DND-41 (cell line): Measurements from ENCODE around the gene NPC1L1.

ENCODE experiments used
- ATAC-seq: fragments of 200-7000 bp; cut with Tn5 transposase; 3 replicates; pipeline ENCODE4 v1.9.1; 2021; ENCODE audit warnings: low read depth; ENCODE audit not compliant: insufficient read depth
- DNase-seq: peaks from one replicate; pipeline ENCODE4 v3.0.0-alpha.2; 2020
- H2AFZ ChIP-seq: 2 replicates; pipeline ENCODE4 v1.6.0; 2012; ENCODE audit warnings: low read depth, low read length
- H3K27ac ChIP-seq: 2 replicates; pipeline ENCODE4 v1.5.1; 2012; ENCODE audit warnings: low read length, inconsistent platforms
- H3K27me3 ChIP-seq: fragments of 200-600 bp; sonication (generic); 2 replicates; pipeline ENCODE4 v1.6.0; 2012; ENCODE audit warnings: low read length, mild to moderate bottlenecking, inconsistent platforms; ENCODE audit not compliant: insufficient read depth, poor library complexity
- H3K36me3 ChIP-seq: 2 replicates; pipeline ENCODE4 v1.5.1; 2012; ENCODE audit warnings: low read length, inconsistent platforms; ENCODE audit not compliant: insufficient read depth
- H3K4me1 ChIP-seq: 2 replicates; pipeline ENCODE4 v1.5.1; 2012; ENCODE audit warnings: mild to moderate bottlenecking, low read length; ENCODE audit not compliant: insufficient read depth
- H3K4me2 ChIP-seq: 2 replicates; pipeline ENCODE4 v1.6.0; 2012; ENCODE audit warnings: mild to moderate bottlenecking, moderate library complexity, low read length, inconsistent platforms; ENCODE audit not compliant: insufficient read depth
- H3K4me3 ChIP-seq, 2 experiments: fragments of 200-600 bp in 1 of 2; shearing (Covaris generic) in 1 of 2; 2 replicates each; pipeline ENCODE4 v1.5.1; 2012 to 2016; ENCODE audit warnings: inconsistent platforms in 2 of 2, low read length in 2 of 2, mild to moderate bottlenecking in 2 of 2, low read depth in 1 of 2, moderate library complexity in 1 of 2
- H3K79me2 ChIP-seq: 2 replicates; pipeline ENCODE4 v1.6.0; 2012; ENCODE audit warnings: low read length, inconsistent platforms; ENCODE audit not compliant: insufficient read depth
- H3K9ac ChIP-seq: 2 replicates; pipeline ENCODE4 v1.6.0; 2012; ENCODE audit warnings: low read depth, mild to moderate bottlenecking, inconsistent platforms, low read length, moderate library complexity
- H3K9me3 ChIP-seq: 2 replicates; pipeline ENCODE4 v1.5.1; 2012; ENCODE audit warnings: low read length, moderate library complexity, mild to moderate bottlenecking, inconsistent platforms; ENCODE audit not compliant: insufficient read depth, severe bottlenecking
- H4K20me1 ChIP-seq: 2 replicates; pipeline ENCODE4 v1.6.0; 2012; ENCODE audit warnings: low read length; ENCODE audit not compliant: insufficient read depth
- EZH2 ChIP-seq: IDR thresholded peaks from 3 replicates; pipeline ENCODE4 v1.6.1; 2012; ENCODE audit warnings: borderline replicate concordance, low read depth, mild to moderate bottlenecking, moderate library complexity, low read length, inconsistent platforms; ENCODE audit not compliant: severe bottlenecking
- TF ChIP-seq, protein P1 (sequence below): IDR thresholded peaks from 2 replicates; pipeline ENCODE4 v1.5.1; 2012; ENCODE audit warnings: borderline replicate concordance, low read length, moderate library complexity, mild to moderate bottlenecking; ENCODE audit not compliant: poor library complexity, severe bottlenecking; ENCODE audit errors: extremely low read depth

NPC1L1 gene

DNA sequence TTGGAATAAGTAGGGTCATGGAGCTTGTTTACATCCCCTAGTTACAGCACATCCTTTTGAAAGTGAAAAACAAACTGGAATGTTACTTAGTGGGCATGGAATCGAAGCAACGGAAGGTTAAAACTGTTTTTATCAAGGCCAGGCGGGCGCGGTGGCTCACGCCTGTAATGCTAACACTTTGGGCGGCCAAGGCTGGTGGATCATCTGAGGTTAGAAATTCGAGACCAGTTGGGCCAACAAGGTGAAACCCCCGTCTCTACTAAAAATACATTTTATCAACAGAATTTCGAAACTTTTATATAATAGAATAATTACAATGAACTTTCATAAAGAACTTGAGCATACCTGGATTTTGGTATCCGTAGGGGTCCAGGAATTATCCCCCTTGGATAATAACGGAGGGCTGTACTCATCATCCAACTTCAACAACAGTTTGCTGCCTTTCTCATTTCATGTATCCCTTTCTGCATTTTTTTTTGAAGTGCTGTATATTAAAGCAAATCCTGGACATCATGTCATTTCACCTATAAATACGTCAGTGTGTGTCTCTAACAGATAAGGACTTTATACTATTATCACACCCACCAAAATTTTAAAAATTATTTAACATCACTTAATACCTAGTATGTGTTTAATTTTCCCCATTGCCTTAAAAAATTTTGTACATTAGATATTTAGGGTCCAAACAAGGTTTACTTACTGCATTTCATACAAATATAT, 42.2 kb upstream of the NPC1L1 start:
- H3K9ac ChIP-seq = peak overlapping the region; percentile 88
- no peak for TF ChIP-seq EZH2
- TF ChIP-seq, protein P1, sequence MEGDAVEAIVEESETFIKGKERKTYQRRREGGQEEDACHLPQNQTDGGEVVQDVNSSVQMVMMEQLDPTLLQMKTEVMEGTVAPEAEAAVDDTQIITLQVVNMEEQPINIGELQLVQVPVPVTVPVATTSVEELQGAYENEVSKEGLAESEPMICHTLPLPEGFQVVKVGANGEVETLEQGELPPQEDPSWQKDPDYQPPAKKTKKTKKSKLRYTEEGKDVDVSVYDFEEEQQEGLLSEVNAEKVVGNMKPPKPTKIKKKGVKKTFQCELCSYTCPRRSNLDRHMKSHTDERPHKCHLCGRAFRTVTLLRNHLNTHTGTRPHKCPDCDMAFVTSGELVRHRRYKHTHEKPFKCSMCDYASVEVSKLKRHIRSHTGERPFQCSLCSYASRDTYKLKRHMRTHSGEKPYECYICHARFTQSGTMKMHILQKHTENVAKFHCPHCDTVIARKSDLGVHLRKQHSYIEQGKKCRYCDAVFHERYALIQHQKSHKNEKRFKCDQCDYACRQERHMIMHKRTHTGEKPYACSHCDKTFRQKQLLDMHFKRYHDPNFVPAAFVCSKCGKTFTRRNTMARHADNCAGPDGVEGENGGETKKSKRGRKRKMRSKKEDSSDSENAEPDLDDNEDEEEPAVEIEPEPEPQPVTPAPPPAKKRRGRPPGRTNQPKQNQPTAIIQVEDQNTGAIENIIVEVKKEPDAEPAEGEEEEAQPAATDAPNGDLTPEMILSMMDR = no peak

DNA sequence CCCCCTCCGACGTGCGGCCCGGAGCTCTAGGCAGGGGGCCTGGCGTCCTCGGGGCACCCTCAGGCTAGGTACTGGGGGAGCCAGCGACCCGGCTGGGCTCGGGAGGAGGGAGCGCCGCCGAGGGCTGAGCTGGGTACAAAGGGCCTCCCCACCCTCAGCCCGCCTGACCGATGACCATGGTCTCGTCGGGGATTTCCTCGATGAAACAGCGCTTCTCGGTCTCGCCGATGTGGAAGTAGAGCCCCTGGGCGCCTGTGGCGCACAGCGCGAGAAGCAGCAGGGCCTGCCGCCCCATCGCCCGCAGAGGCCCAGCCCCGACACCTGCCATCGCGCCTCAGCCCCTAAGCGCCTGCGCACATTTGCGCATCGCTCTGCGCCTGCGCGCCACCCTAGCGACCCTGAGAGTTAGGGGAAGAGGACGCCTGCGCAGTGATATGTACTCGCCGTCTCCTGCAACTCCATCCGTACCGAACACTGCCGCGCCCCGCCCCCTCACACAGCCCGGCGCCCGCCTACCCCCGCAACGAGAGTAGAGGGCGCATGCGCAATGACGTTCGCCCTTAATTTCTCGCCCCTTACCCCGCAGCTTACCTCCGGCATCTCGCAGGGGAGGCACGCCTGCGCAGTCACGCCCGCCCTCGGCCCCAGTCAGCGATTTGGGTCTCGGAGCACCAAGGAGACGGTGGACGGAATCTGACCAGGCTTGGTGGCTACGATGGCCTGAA, 40.9 kb upstream of the NPC1L1 start, which contains the start of gene TMED4:
TMED4 (minus strand) TSS at position 353 of the 725 bp plus-strand sequence; CDS start at position 328, 25 bp downstream.
- TF ChIP-seq EZH2 = no peak
- TF ChIP-seq, protein P1 = no peak
- H4K20me1 ChIP-seq = peaks cover 4% of the 10 kb centered on the region; the same call in 1 of the 2 replicates
- no peaks in the 10 kb centered on the region for H3K9me3 ChIP-seq
- H3K36me3 ChIP-seq = peaks cover 39% of the 10 kb centered on the region
- peak within 1 kb of the TSS; percentile 62 to 69 for H3K4me3 ChIP-seq
- ATAC-seq = peak; percentile 90
- peaks cover 45% of the 10 kb centered on the region for H3K79me2 ChIP-seq
- peak within 1 kb of the TSS; percentile 94 for H3K27ac ChIP-seq
- peaks cover 33% of the 10 kb centered on the region for H3K4me1 ChIP-seq
- peak within 1 kb of the TSS; percentile 97 for H3K4me2 ChIP-seq
- H3K27me3 ChIP-seq = no peaks in the 10 kb centered on the region
- H2AFZ ChIP-seq = peak within 1 kb of the TSS; percentile 98
- peak within 1 kb of the TSS; percentile 91 for H3K9ac ChIP-seq
- DNase-seq = peak; percentile 100

More for the DNA sequence above, 42.2 kb upstream of the NPC1L1 start:
- H2AFZ ChIP-seq = peak overlapping the region; percentile 98
- H3K27ac ChIP-seq = peak overlapping the region; percentile 36; the same call in 1 of the 2 replicates
- H3K4me2 ChIP-seq = peak overlapping the region; percentile 87
- H4K20me1 ChIP-seq = peaks cover 4% of the 10 kb centered on the region; the same call in 1 of the 2 replicates
- H3K79me2 ChIP-seq = peaks cover 40% of the 10 kb centered on the region
- DNase-seq = no peak
- ATAC-seq = no peak
- H3K4me3 ChIP-seq = peak overlapping the region in 1 of 2 experiments; percentile 69; a peak in 3 of 4 replicates
- H3K27me3 ChIP-seq = no peaks in the 10 kb centered on the region
- H3K9me3 ChIP-seq = no peaks in the 10 kb centered on the region
- H3K4me1 ChIP-seq = peaks cover 33% of the 10 kb centered on the region
- peaks cover 33% of the 10 kb centered on the region for H3K36me3 ChIP-seq

DNA sequence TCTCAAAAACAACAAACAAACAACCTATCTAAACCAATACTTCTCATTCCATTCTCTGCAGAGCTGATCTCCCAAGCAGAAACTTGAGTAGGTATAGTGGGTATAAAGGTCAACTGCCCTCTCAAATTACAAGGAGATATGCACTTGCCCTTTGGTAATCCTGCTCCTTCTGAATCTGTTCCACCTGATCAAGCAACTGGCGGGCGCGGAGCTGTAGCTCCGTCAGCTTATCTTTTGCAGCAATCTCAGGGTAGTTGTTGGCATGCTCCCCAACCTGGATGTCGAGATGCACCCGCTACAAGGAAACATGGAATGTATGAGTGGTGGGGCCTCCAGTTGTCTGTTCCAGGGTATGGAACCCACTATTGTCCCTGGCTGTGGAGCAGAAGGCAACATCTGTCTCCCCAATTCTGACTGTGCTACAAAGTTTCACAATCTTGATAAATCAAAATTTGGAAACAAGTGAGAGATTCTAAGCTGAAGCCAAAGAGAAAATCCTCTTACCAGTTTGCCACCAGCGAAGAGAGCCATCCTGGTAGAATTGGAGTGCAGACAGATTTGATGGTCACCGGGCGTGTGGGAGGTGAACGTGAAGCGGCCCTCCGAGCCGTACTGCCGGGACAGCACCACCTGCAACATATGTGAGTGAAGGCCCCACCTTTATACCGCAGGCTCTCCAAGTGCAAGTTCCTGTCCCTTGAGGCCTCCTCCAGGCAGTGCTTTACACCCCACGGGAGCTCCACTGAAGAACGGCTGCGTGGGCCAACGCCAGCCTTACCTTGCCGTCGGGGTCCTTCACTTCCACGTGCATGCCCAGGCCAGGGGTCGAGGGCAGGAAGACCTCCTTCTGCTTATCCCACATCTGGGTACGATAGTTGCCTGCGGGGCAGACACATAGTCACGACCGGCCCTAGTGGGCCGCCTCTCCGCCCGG, 40.1 kb upstream of the NPC1L1 start:
- H3K27ac ChIP-seq = peak overlapping the region; percentile 84
- peaks cover 39% of the 10 kb centered on the region for H3K36me3 ChIP-seq
- H2AFZ ChIP-seq = peak overlapping the region; percentile 79
- ATAC-seq (peak; percentile 45), DNase-seq (peak; percentile 57)
- peak overlapping the region; percentile 91 for H3K9ac ChIP-seq
- H3K27me3 ChIP-seq = no peaks in the 10 kb centered on the region
- TF ChIP-seq, protein P1 = no peak
- TF ChIP-seq EZH2 = no peak
- no peaks in the 10 kb centered on the region for H3K9me3 ChIP-seq
- H3K4me1 ChIP-seq = peaks cover 33% of the 10 kb centered on the region
- peaks cover 4% of the 10 kb centered on the region; the same call in 1 of the 2 replicates for H4K20me1 ChIP-seq
- peak overlapping the region; percentile 62 to 69 for H3K4me3 ChIP-seq
- peaks cover 45% of the 10 kb centered on the region for H3K79me2 ChIP-seq
- H3K4me2 ChIP-seq = peak overlapping the region; percentile 97
